ENCODE data around the gene ABCB8.

GRCh38 chr7:151025924-151026671 lies 2.2 kb upstream of the ABCB8 start:
- TF ChIP-seq EZH2 (IDR thresholded peaks at IDR 0.05; ENCODE audit: insufficient read depth, poor library complexity, severe bottlenecking) (no peak), EZH2phosphoT487 (IDR thresholded peaks at IDR 0.05; ENCODE audit: insufficient read depth, low read depth) (no peak)
